ENCODE results near the gene MPDZ.

MPDZ gene

GRCh38 chr9:13210306-13210705 is 69.2 kb downstream of the MPDZ start:
- Histone ChIP-seq H3K27ac (ENCODE audit: extremely low read depth, low read depth, low read length) (no peak overlapping the region), H3K4me3 (ENCODE audit: low read depth, low read length) (no peak overlapping the region), H3K9me3 (ENCODE audit: control insufficient read depth, insufficient read depth, low read depth, low read length) (no peaks in the 10 kb centered on the region), H3K36me3 (ENCODE audit: control insufficient read depth in 2 of 2, insufficient read depth in 1 of 2, low read length in 2 of 2) (peaks cover 0 to 13% of the 10 kb centered on the region in 2 experiments; a peak in 2 of 3 replicates), H3K4me1 (ENCODE audit: control insufficient read depth, insufficient read depth, low read length) (no peaks in the 10 kb centered on the region)
- POLR2A ChIA-PET, result no interaction called here
- TF ChIP-seq ZNF266 (tag by site-specific recombination; IDR thresholded peaks at IDR 0.05; ENCODE audit: low read depth), result no peak
- TF ChIP-seq ZSCAN5A (tag by site-specific recombination; IDR thresholded peaks at IDR 0.05), result no peak
- no peak for TF ChIP-seq BCL6B (tag by site-specific recombination; IDR thresholded peaks at IDR 0.05)
- no peak for TF ChIP-seq GLIS1 (tag by site-specific recombination; IDR thresholded peaks at IDR 0.05)
- TF ChIP-seq ZNF629 (tag by site-specific recombination; IDR thresholded peaks at IDR 0.05), result no peak
- no peak for TF ChIP-seq SP3 (tag by site-specific recombination; IDR thresholded peaks at IDR 0.05)
- no peak for TF ChIP-seq ZNF76 (tag by site-specific recombination; IDR thresholded peaks at IDR 0.05; ENCODE audit: borderline replicate concordance, low read depth)
- TF ChIP-seq OSR2 (tag by site-specific recombination; IDR thresholded peaks at IDR 0.05), result no peak
- no peak for TF ChIP-seq KLF8 (tag by site-specific recombination; IDR thresholded peaks at IDR 0.05)
- no peak for TF ChIP-seq GLIS2 (tag by site-specific recombination; IDR thresholded peaks at IDR 0.05)
- TF ChIP-seq ZFP3 (tag by site-specific recombination; IDR thresholded peaks at IDR 0.05; ENCODE audit: low read depth), result no peak
- TF ChIP-seq ZBTB11 (tag by site-specific recombination; conservative IDR thresholded peaks at IDR 0.05; ENCODE audit: low read depth), result no peak
- no peak for TF ChIP-seq ZNF146 (tag by site-specific recombination; IDR thresholded peaks at IDR 0.05)
- CTCF ChIA-PET, result interaction anchor here (1.0 kb wide), 1 partner anchor 121 kb away, joined by 3 read pairs; no protein-coding TSS in a partner anchor

GRCh38 chr9:13209498-13209897 is 70.0 kb downstream of the MPDZ start:
- POLR2A ChIA-PET, result no interaction called here
- Histone ChIP-seq H3K4me3 (ENCODE audit: low read depth, low read length) (no peak overlapping the region), H3K36me3 (ENCODE audit: control insufficient read depth in 2 of 2, insufficient read depth in 1 of 2, low read length in 2 of 2) (peaks cover 0 to 13% of the 10 kb centered on the region in 2 experiments; a peak in 2 of 3 replicates), H3K9me3 (ENCODE audit: control insufficient read depth, insufficient read depth, low read depth, low read length) (no peaks in the 10 kb centered on the region), H3K4me1 (ENCODE audit: control insufficient read depth, insufficient read depth, low read length) (no peaks in the 10 kb centered on the region), H3K27ac (ENCODE audit: extremely low read depth, low read depth, low read length) (no peak overlapping the region)
- CTCF ChIA-PET, result interaction anchor here (0.7 kb wide), 1 partner anchor 215 kb away, joined by 4 read pairs; no protein-coding TSS in a partner anchor
- no peak for TF ChIP-seq PRDM2 (tag by site-specific recombination; IDR thresholded peaks at IDR 0.05; ENCODE audit: borderline replicate concordance)
- TF ChIP-seq ZBTB44 (tag by site-specific recombination; IDR thresholded peaks at IDR 0.05), result no peak
- TF ChIP-seq KLF8 (tag by site-specific recombination; IDR thresholded peaks at IDR 0.05), result no peak
- TF ChIP-seq ZNF707 (tag by site-specific recombination; IDR thresholded peaks at IDR 0.05), result no peak
- TF ChIP-seq ZBTB10 (tag by site-specific recombination; IDR thresholded peaks at IDR 0.05), result no peak
